CD4-positive, alpha-beta T cell treated with Interleukin-6 for 4 hours (primary cell): ENCODE data around the gene CEP290.
"Not testable (repeated sequence)": the region's sequence is repeated elsewhere in the genome, so short reads cannot be mapped to it uniquely, and the experiment has no call there.

Experiments used
- DNase-seq: peaks from one replicate; pipeline ENCODE4 v3.0.0-alpha.2; 2020; ENCODE audit warnings: mixed read lengths

CEP290 gene

GRCh38 chr12:88036353-88036965 lies 105.4 kb downstream of the CEP290 start:
- DNase-seq, result no peak

GRCh38 chr12:88035907-88036289 lies 106.0 kb downstream of the CEP290 start:
- no peak for DNase-seq

GRCh38 chr12:88035271-88035906 lies 106.5 kb downstream of the CEP290 start:
- DNase-seq, result peak; percentile 89

GRCh38 chr12:88031161-88031560 lies 110.7 kb downstream of the CEP290 start:
- not testable (repeated sequence) for DNase-seq

GRCh38 chr12:88029093-88029665 lies 112.7 kb downstream of the CEP290 start, which contains the start of gene C12orf50:
C12orf50 (minus strand) TSS chr12:88029401; CDS start chr12:88026962, 2,439 bp downstream.
- no peak for DNase-seq

- no peak for DNase-seq
Measured at GRCh38 chr12:88026196-88026595, 115.7 kb downstream of the CEP290 start.

- no peak for DNase-seq
Measured at GRCh38 chr12:88017964-88018363, 123.9 kb downstream of the CEP290 start.

GRCh38 chr12:88015825-88016224 lies 126.1 kb downstream of the CEP290 start:
- no peak for DNase-seq

- DNase-seq, result no peak
Measured at GRCh38 chr12:88011755-88012154, 130.1 kb downstream of the CEP290 start.

- no peak for DNase-seq
Measured at GRCh38 chr12:88006351-88006750, 135.5 kb downstream of the CEP290 start.

GRCh38 chr12:88001327-88001726 lies 140.6 kb downstream of the CEP290 start:
- no peak for DNase-seq
